WI38 (cell line): ENCODE results near the gene ECPAS.
"Not testable (repeated sequence)": the region's sequence is repeated elsewhere in the genome, so short reads cannot be mapped to it uniquely, and the experiment has no call there.

Experiments
- H3K4me3 ChIP-seq: 2 replicates; pipeline ENCODE4 v1.5.1; 2011; ENCODE audit warnings: low read depth, mild to moderate bottlenecking, control low read depth, low read length
- CTCF ChIP-seq: IDR thresholded peaks from 2 replicates; pipeline ENCODE4 v1.5.1; 2012; ENCODE audit warnings: low read depth, mild to moderate bottlenecking, control low read depth, low read length

Gene ECPAS

GRCh38 chr9:111411266-111411665 lies 72.9 kb downstream of the ECPAS start:
- TF ChIP-seq CTCF = no peak

GRCh38 chr9:111407813-111408212 lies 76.4 kb downstream of the ECPAS start:
- no peak overlapping the region for H3K4me3 ChIP-seq
- TF ChIP-seq CTCF = no peak

More at GRCh38 chr9:111411266-111411665, 72.9 kb downstream of the ECPAS start:
- H3K4me3 ChIP-seq = no peak overlapping the region

GRCh38 chr9:111405701-111406100 lies 78.5 kb downstream of the ECPAS start:
- TF ChIP-seq CTCF = no peak
- no peak overlapping the region for H3K4me3 ChIP-seq

GRCh38 chr9:111401486-111401885 lies 82.7 kb downstream of the ECPAS start:
- H3K4me3 ChIP-seq = not testable (repeated sequence)

GRCh38 chr9:111400564-111400898 lies 83.7 kb downstream of the ECPAS start:
- no peak for TF ChIP-seq CTCF
- no peak overlapping the region for H3K4me3 ChIP-seq

GRCh38 chr9:111399772-111400563 lies 84.2 kb downstream of the ECPAS start:
- H3K4me3 ChIP-seq = no peak overlapping the region
- TF ChIP-seq CTCF = 0 out of 2 replicates have a peak, but pooled peaks have one; percentile 29

- no peak overlapping the region for H3K4me3 ChIP-seq
- no peak for TF ChIP-seq CTCF
Measured at GRCh38 chr9:111399211-111399739, 84.9 kb downstream of the ECPAS start.
